HUES48 (cell line): ENCODE measurements around the gene SLC7A10.
A peak's percentile ranks its signal among the peaks of the same experiment; 100 is the strongest.
"Not testable (repeated sequence)": the region's sequence is repeated elsewhere in the genome, so short reads cannot be mapped to it uniquely, and the experiment has no call there.

Experiments used
- H3K27ac ChIP-seq: one replicate; pipeline ENCODE4 v1.7.0; 2013; ENCODE audit warnings: low read depth, low read length, inconsistent platforms
- H3K27me3 ChIP-seq: 2 replicates; pipeline ENCODE4 v1.6.1; 2013; ENCODE audit warnings: mild to moderate bottlenecking, low read length; ENCODE audit not compliant: control insufficient read depth, insufficient read depth
- H3K36me3 ChIP-seq: 2 replicates; pipeline ENCODE4 v1.6.1; 2013; ENCODE audit warnings: low read length; ENCODE audit not compliant: control insufficient read depth, insufficient read depth
- H3K4me1 ChIP-seq: 2 replicates; pipeline ENCODE4 v1.6.1; 2013; ENCODE audit warnings: mild to moderate bottlenecking, low read length; ENCODE audit not compliant: control insufficient read depth, insufficient read depth
- H3K4me3 ChIP-seq: 2 replicates; pipeline ENCODE4 v1.5.1; 2013; ENCODE audit warnings: mild to moderate bottlenecking, low read depth, low read length
- H3K9ac ChIP-seq: 2 replicates; pipeline ENCODE4 v1.6.1; 2013; ENCODE audit warnings: mild to moderate bottlenecking, low read depth, low read length, moderate library complexity
- H3K9me3 ChIP-seq: 2 replicates; pipeline ENCODE4 v1.6.1; 2013; ENCODE audit warnings: low read length; ENCODE audit not compliant: control insufficient read depth, insufficient read depth

Gene SLC7A10

DNA sequence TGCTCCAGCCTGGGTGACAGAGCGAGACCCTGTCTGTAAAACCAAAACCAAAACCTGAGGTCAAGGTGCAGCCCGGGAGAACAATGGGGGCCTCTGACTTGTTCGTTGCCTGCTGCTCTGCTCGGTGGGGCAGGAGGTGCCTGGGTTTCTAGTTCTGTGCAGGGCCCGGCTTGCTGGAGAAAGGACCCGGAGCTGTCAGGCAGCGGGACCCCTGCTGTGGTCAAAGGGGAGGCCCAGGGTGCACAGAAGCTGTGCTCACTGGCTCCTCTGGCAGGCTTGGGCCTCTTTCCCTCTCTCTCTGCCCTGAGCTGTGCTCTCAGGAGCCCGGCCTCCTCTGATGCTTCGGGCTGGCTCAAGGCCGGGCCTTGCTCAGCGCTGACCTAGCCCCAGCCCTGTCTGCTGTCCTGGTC lies 28.1 kb downstream of the SLC7A10 start:
- Histone ChIP-seq H3K27ac (no peak overlapping the region), H3K36me3 (peaks cover 19% of the 10 kb centered on the region), H3K4me1 (0 out of 2 replicates have a peak, but pooled peaks cover 3% of the 10 kb centered on the region), H3K27me3 (peaks cover 12% of the 10 kb centered on the region), H3K4me3 (no peak overlapping the region), H3K9me3 (no peaks in the 10 kb centered on the region), H3K9ac (no peak overlapping the region)

DNA sequence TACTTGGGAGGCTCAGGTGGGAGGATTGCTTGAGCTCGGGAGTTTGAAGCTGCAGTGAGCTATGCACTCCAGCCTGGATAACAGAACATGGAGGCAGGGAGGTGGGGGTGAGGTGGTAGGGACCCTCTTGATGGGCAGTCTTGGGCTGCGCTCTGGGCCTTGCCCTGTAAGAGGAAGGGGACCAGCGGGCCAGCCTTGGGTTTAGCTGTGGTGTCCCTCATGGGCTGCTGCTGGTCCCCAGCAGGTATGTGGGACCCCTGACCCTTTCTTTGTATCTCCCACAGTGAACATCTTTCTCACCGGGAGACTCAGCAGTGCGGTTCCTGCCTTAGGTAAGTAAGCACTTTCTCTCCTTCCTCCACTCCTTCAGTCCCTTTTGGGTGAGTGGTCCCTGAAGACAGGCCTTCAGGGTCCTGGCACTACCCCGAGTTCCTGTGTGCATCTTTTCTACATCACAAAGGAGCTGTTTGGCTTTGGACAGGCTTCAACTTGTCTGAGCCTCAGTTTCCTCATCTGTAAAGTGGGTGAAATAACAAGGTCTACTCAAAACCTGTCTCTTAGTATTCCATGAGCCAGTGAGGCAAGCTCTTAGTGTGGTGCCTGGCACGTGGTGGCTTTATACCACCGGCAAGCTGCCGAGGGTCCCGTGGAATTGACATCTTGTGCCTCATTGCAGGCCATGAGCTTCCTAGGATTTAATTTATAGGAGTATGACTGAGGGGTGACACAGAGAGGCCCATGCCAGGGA lies 29.0 kb downstream of the SLC7A10 start:
- H3K4me1 ChIP-seq = 0 out of 2 replicates have a peak, but pooled peaks cover 3% of the 10 kb centered on the region
- H3K9me3 ChIP-seq = no peaks in the 10 kb centered on the region
- no peak overlapping the region for H3K4me3 ChIP-seq
- peaks cover 17% of the 10 kb centered on the region for H3K27me3 ChIP-seq
- H3K36me3 ChIP-seq = peaks cover 17% of the 10 kb centered on the region
- H3K27ac ChIP-seq = no peak overlapping the region
- no peak overlapping the region for H3K9ac ChIP-seq

DNA sequence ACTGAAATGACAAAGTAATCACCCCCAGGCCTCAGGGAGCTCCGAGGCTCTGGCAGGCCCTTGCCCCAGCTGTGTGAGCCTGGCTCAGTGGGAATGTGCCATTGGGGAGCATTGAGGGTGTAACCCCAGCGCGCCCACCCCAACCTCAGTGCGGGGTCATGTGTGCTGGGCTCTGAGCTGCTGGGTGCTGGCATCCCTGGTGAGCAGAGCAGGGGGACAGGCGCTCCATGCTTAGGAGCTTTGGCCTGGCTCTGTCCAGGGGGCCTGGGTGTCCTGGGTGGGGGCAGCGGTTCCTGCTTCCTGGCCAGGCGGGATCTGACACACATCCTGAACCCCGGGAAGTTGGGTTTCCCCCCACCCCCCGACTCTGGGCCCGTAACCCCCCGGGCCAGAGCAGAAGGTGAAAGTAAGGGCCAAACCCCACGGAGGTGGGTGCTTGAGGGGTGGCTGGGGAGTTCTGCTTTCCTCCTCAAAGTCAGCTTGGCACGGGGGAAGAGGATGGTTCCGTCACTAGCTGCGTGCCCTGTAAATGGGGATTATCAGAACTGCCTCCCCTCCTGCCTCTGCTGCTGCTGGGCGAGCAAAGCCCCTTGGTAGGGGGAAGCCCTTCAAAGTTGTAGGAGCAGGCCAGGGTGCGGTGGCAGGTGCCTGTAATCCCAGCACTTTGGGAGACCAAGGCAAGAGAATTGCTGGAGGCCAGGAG lies 29.9 kb downstream of the SLC7A10 start:
- Histone ChIP-seq H3K9ac (no peak overlapping the region), H3K4me3 (peak overlapping the region; percentile 51), H3K9me3 (no peaks in the 10 kb centered on the region), H3K4me1 (0 out of 2 replicates have a peak, but pooled peaks cover 3% of the 10 kb centered on the region), H3K27ac (no peak overlapping the region), H3K36me3 (peaks cover 17% of the 10 kb centered on the region), H3K27me3 (peaks cover 17% of the 10 kb centered on the region)

DNA sequence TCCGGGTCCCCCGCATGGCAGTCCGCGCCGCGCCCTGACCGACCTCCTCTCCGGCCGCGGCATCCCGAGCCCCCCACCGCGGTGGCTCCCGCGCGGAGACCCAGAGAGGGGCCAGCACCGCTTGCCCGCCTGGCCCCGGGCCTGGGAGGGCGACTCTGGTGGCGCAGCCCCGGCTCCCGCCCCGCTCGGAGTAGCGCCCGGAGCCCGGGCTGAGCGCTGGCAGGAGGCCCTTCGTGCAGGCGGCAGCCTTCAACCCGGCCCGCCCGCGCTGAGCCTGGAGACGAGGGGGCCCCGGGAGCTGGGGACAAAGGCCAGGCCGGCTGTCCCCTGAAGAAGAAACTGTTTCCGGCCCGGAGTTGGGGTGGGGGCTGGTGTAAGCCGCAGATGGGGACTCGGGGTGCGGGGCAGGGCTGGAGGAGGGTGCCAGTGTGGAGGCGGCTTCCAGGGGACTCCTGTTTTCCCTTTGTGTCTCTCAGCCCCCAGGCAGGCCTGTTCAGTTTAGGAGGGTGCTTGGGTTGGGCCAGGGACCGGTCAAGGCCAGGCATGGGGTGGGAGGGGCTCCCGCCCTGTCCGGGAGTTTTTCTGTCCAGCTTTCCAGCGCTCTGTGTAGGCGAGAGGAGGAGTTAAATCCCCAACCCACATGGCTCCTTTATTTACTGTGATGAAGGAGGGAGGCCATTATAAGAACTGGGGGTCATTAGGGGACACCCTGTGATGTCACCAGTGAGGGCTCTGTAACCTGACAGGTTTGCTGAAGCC lies 30.6 kb downstream of the SLC7A10 start:
- Histone ChIP-seq H3K9me3 (no peaks in the 10 kb centered on the region), H3K4me1 (0 out of 2 replicates have a peak, but pooled peaks cover 3% of the 10 kb centered on the region), H3K27me3 (peaks cover 17% of the 10 kb centered on the region), H3K27ac (no peak overlapping the region), H3K9ac (no peak overlapping the region), H3K4me3 (peak overlapping the region; percentile 51), H3K36me3 (peaks cover 17% of the 10 kb centered on the region)

DNA sequence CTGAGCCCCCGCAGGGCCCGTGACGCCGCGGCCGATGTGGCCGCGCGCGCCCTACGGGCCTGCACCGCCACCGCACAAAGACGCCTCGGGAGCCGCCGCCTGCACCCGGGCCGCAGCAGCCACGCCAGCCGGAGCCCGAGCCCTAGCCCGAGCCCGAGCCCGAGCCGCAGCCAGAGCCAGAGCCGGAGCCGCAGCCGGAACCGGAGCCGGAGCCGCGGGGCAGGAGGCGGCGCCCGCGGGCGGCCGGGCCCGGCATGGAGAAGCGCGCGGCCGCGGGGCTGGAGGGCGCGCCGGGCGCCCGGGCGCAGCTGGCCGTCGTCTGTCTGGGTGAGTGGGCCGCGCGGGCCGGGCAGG lies 31.1 kb downstream of the SLC7A10 start:
- Histone ChIP-seq H3K36me3 (peaks cover 17% of the 10 kb centered on the region), H3K9me3 (no peaks in the 10 kb centered on the region), H3K4me1 (0 out of 2 replicates have a peak, but pooled peaks cover 3% of the 10 kb centered on the region), H3K4me3 (peak overlapping the region; percentile 51; the same call in 1 of the 2 replicates), H3K27me3 (peaks cover 17% of the 10 kb centered on the region), H3K27ac (no peak overlapping the region), H3K9ac (no peak overlapping the region)

DNA sequence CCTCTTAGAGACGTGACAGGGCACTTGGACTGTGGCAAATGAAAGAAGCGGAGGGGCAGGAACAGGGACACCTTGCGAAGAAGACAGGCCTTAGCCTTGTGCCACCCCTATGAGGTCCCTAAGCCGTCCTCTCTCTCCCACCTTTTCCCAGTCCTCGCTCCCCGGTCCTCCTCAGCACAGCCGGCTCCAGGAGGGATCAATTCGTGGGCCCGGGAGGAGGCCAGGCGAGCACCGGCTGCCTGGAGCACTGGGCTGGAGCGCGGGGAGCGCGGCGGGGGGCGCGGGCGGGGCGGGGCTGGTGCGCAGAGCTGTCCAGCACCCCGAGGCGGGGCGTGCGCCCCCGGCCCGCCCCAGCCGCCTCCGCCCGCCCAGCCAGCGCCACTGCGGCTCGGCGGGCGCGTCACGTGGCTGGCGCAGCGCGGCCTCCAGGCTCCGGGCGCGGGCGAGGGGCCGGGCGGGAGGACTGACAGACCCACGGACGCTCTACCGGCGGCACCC lies 31.7 kb downstream of the SLC7A10 start, which contains the start of gene LRP3:
TSS of gene LRP3 (plus strand) at position 466 of the 498 bp plus-strand sequence. CDS start 456 bp downstream, outside the sequence.
- Histone ChIP-seq H3K36me3 (peaks cover 14% of the 10 kb centered on the region), H3K27ac (no peak within 1 kb of the TSS), H3K27me3 (peaks cover 17% of the 10 kb centered on the region), H3K4me1 (0 out of 2 replicates have a peak, but pooled peaks cover 3% of the 10 kb centered on the region), H3K4me3 (peak within 1 kb of the TSS; percentile 51), H3K9ac (no peak within 1 kb of the TSS), H3K9me3 (no peaks in the 10 kb centered on the region)

DNA sequence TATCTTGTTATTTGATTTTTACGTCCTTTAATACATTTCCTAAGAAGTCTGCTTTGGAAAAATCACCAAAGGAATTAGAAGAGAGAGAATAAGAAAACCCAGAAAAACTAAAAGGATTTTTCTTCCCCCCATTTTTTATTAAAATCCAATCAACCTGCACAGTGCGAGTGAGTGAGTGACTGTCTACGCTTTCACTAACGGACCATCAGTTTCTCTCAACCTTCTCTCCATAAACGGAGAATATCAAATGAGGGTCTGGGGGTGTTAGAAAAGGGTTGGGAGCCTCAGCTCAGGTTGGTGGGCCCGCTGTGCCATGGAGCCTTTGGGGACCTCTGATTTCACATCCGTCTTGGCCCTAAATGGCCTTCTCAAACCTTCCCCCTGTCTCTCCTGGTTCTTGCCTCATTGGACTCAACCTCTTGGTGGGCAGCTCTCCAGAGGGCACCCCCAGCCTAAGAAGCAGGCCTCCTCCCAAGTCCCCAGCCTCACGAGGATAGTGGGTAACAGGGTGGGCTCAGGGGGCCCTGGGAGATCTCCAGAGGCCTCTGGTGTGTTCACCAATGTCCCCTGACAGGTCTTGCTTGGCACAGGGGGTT lies 32.3 kb downstream of the SLC7A10 start:
- Histone ChIP-seq H3K9me3 (no peaks in the 10 kb centered on the region), H3K4me1 (0 out of 2 replicates have a peak, but pooled peaks cover 3% of the 10 kb centered on the region), H3K9ac (no peak overlapping the region), H3K4me3 (peak overlapping the region; percentile 46; the same call in 1 of the 2 replicates), H3K27ac (no peak overlapping the region), H3K27me3 (peaks cover 17% of the 10 kb centered on the region), H3K36me3 (peaks cover 13% of the 10 kb centered on the region)

DNA sequence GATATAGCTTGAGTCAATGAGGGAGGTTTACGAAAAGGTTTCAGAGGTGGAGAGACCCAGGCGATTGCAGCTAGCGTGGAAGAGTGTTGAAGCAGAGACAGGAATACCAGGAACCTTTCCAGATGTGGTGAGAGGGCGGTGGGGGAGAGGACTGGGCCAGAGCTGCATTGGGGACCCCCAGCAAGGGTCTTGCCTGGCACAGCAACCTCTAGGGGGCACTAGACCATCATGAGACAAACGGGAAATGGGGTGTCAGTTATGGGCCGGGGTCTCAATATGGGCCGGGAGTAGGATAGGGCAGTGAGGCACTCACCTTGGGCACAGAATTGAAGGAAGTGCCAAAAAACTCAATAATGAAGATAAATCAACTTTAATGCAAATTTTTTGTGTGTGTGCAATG lies 33.6 kb downstream of the SLC7A10 start:
- peaks cover 4% of the 10 kb centered on the region; the same call in 1 of the 2 replicates for H3K36me3 ChIP-seq
- H3K9ac ChIP-seq = no peak overlapping the region
- H3K4me1 ChIP-seq = 0 out of 2 replicates have a peak, but pooled peaks cover 5% of the 10 kb centered on the region
- no peak overlapping the region for H3K27ac ChIP-seq
- H3K27me3 ChIP-seq = peaks cover 17% of the 10 kb centered on the region
- no peak overlapping the region for H3K4me3 ChIP-seq
- H3K9me3 ChIP-seq = no peaks in the 10 kb centered on the region

DNA sequence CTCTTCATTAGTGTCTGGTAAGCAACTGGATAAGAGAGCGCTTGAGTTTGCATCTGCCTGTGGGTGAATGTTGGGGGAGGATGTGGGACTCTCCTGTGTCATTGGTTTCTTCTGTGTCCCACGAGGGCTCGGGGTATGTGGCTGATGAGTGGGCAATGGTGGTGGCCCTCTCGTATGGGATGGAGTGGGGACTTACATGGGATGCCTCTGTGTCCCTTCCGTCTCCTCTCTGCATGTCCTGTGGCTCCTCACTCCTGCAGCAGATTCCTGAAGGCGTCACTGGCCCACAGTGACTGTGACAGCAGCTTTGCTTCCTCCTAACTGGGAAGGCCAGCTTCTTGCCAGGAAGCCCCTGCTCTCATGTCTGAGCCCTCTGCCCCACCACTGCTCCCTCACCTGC lies 34.1 kb downstream of the SLC7A10 start:
- peaks cover 10% of the 10 kb centered on the region for H3K4me1 ChIP-seq
- H3K9ac ChIP-seq = no peak overlapping the region
- no peaks in the 10 kb centered on the region for H3K9me3 ChIP-seq
- H3K36me3 ChIP-seq = 0 out of 2 replicates have a peak, but pooled peaks cover under 1% of the 10 kb centered on the region
- no peak overlapping the region for H3K27ac ChIP-seq
- no peak overlapping the region for H3K4me3 ChIP-seq
- H3K27me3 ChIP-seq = peaks cover 17% of the 10 kb centered on the region

DNA sequence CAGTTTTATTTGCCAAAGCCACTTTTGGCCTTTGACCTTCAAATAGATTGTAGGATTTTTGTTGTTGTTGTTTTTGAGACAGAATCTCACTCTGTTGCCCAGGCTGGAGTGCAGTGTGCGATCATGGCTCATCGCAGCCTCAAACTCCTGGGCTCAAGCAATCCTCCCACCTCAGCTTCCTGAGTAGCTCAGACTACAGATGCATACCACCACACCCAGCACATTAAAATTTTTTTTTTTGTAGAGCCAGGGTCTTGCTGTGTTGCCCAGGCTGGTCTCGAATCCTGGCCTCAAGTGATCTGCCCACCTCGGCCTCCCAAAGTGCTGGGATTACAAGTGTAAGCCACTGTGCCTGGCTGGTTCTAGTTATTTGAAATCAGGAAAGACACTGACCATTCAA lies 34.6 kb downstream of the SLC7A10 start:
- not testable (repeated sequence) for H3K9me3 ChIP-seq, H3K36me3 ChIP-seq, H3K27ac ChIP-seq, H3K4me3 ChIP-seq, H3K9ac ChIP-seq
- Histone ChIP-seq H3K4me1 (peaks cover 11% of the 10 kb centered on the region), H3K27me3 (peaks cover 17% of the 10 kb centered on the region)
